Left ventricle myocardium inferior (tissue), 1 donor: ENCODE measurements around the gene USF3. TPM values are rescaled to one million over a fixed set of nuclear protein-coding genes. Genes with fewer than 3 reads are reported as not detected.

ENCODE experiments used
- DNase-seq: peaks from one replicate; pipeline ENCODE4 v3.0.0-alpha.2; 2020
- H3K27ac ChIP-seq: fragments of 200-600 bp; replicated peaks from 2 replicates; pipeline ENCODE4 v1.8.0; 2021
- H3K27me3 ChIP-seq: fragments of 200-600 bp; 2 replicates; pipeline ENCODE4 v1.8.0; 2021; ENCODE audit warnings: low read depth
- H3K36me3 ChIP-seq: fragments of 200-600 bp; 2 replicates; pipeline ENCODE4 v1.8.0; 2021
- H3K4me1 ChIP-seq: fragments of 200-600 bp; 2 replicates; pipeline ENCODE4 v1.8.0; 2021
- H3K4me3 ChIP-seq: fragments of 200-600 bp; 2 replicates; pipeline ENCODE4 v1.8.0; 2021; ENCODE audit warnings: mild to moderate bottlenecking, moderate library complexity
- H3K9me3 ChIP-seq: fragments of 200-600 bp; replicated peaks from 2 replicates; pipeline ENCODE4 v1.8.0; 2021
- CTCF ChIP-seq: fragments of 200-600 bp; IDR thresholded peaks from 2 replicates; pipeline ENCODE4 v1.8.0; 2021; ENCODE audit warnings: antibody characterized with exemption, mild to moderate bottlenecking, borderline replicate concordance
- intact Hi-C: fragments of 100-400 bp; cut with micrococcal nuclease; formaldehyde crosslinking; loops from one replicate; pipeline ENCODE4 v1.11.0; 2022
- total RNA-seq: library from RNA; stranded (reverse); fragmentation: NEBNext Ultra II Directional; extraction: Animal tissue kit (Norgen Biotek cat#: 25700); gene quantifications from one replicate; pipeline ENCODE4 v1.2.1, GENCODE V29; 2021
- donor health status: DM: no; HTN: yes; CAD: no; lungs with severe emphysema.

Gene USF3
- total RNA-seq, 1 donor from 2014 or later, result 13.4 TPM

DNA sequence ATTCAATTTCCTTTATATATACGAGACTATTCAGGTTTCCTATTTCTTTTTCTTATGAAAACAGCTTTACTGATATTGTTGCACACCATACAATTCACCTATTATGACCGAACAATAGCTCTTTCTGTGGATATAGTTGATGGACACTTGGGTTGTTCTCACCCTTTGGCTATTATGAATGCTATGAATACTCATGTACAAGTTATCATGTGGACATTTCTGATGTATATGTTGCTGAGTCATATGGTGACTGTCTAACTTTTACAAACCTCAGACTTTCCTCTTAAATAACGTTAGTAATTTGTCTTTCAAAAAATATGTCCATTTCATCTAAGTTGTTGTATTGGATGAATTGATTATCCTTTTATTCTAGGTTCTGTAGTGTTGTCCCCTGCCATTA, 15.7 kb upstream of the USF3 start:
- no peak overlapping the region for H3K27ac ChIP-seq
- no peaks in the 10 kb centered on the region for H3K9me3 ChIP-seq
- intact Hi-C loops, result no loop called here
- no peak overlapping the region for H3K4me3 ChIP-seq
- no peaks in the 10 kb centered on the region for H3K36me3 ChIP-seq
- DNase-seq, result no peak
- no peak for TF ChIP-seq CTCF
- no peaks in the 10 kb centered on the region for H3K4me1 ChIP-seq
- peaks cover 21% of the 10 kb centered on the region for H3K27me3 ChIP-seq

DNA sequence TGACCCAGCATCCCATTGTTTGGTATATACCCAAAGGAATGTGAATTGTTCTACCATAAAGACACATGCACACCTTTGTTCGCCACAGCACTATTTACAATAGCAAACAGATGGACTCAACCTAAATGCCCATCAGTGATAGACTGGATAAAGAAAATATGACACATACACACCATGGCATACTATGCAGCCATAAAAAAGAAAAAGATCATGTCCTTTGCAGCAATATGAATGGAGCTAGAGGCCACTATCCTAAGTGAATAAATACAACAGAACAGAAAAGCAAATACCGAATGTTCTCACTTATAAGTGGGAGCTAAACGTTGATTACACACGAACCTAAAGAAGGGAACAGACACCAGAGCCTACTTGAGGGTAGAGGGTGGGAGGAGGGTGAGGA, 11.4 kb upstream of the USF3 start:
- DNase-seq, result no peak
- no peaks in the 10 kb centered on the region for H3K36me3 ChIP-seq
- intact Hi-C loops, result no loop called here
- no peak overlapping the region for H3K4me3 ChIP-seq
- no peaks in the 10 kb centered on the region for H3K4me1 ChIP-seq
- peaks cover 21% of the 10 kb centered on the region for H3K27me3 ChIP-seq
- no peak for TF ChIP-seq CTCF
- no peaks in the 10 kb centered on the region for H3K9me3 ChIP-seq
- H3K27ac ChIP-seq, result no peak overlapping the region

DNA sequence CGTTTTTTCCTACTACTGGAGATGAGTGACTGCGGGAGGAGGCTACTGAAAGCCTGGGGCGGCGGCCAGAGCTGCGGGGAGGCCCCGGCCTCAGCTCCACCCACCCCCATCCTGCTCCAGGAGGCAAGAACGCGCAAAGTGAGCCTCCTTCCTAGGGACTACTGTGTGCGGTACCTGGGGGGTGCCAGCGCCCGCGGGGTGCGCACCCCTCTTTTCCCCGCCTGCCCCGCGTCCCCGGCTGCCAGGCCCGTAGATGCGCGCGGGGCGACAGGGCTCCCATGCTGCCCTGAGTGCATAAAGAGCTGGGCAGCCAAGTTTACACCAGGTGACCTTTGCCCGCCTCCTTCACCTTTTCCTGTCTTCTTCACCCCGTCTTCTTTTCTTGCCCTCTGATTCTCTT, 2.5 kb upstream of the USF3 start:
- Histone ChIP-seq H3K36me3 (no peaks in the 10 kb centered on the region), H3K9me3 (no peaks in the 10 kb centered on the region), H3K27ac (peak overlapping the region; percentile 100), H3K4me3 (peak overlapping the region; percentile 51), H3K27me3 (no peaks in the 10 kb centered on the region), H3K4me1 (peaks cover 48% of the 10 kb centered on the region)
- no peak for DNase-seq
- TF ChIP-seq CTCF, result no peak
- intact Hi-C loops, result no loop called here

- Histone ChIP-seq H3K4me1 (peaks cover 55% of the 10 kb centered on the region), H3K27ac (peak overlapping the region; percentile 100), H3K9me3 (no peaks in the 10 kb centered on the region), H3K27me3 (no peaks in the 10 kb centered on the region), H3K4me3 (peak overlapping the region; percentile 88), H3K36me3 (no peaks in the 10 kb centered on the region)
- no peak for DNase-seq
- intact Hi-C loops, result no loop called here
- TF ChIP-seq CTCF, result no peak
These were observed 1.8 kb upstream of the USF3 start for GRCh38 chr3:113698213-113698742.

DNA sequence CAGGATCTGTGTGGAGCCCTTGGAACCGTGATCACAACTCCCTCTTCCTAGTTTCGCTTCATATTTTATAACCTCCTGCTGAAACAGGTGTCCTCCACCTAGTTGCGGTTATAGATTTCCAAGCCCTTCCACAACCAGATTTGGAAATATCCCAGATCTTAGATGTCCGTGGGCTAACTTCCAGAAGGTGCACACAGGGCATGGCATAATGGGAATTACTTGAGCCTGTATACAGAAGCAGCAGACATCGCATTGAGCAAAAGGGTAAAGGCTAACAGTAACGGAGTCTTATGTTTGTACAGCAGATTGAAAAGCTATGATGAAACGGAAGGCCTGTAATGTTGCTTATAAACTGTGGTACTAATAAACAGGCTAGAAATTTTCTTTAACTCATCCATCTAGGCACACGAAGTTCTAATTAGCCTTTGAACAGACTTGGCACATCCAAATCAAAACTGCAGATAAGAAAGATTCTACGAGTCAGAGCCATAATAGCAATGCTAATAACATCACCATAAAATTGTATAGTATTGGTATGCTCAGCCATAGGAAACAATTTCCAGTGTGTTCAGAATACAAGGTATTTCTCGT, 1.2 kb upstream of the USF3 start:
- intact Hi-C loops, result no loop called here
- no peak for TF ChIP-seq CTCF
- peaks cover 61% of the 10 kb centered on the region for H3K4me1 ChIP-seq
- H3K27ac ChIP-seq, result peak overlapping the region; percentile 100
- DNase-seq, result no peak
- H3K9me3 ChIP-seq, result no peaks in the 10 kb centered on the region
- peak overlapping the region; percentile 88 for H3K4me3 ChIP-seq
- no peaks in the 10 kb centered on the region for H3K27me3 ChIP-seq
- H3K36me3 ChIP-seq, result no peaks in the 10 kb centered on the region
